ENCODE data around the gene EFNA3. TPM values are rescaled to one million over a fixed set of nuclear protein-coding genes. Genes with fewer than 3 reads are reported as not detected.

The EFNA3 gene
- total RNA-seq, 1 donor from 2014 or later, result 10.9 TPM

GRCh38 chr1:155133799-155134281 is 55.2 kb downstream of the EFNA3 start:
- DNase-seq, result no peak

GRCh38 chr1:155134322-155134721 is 55.7 kb downstream of the EFNA3 start:
- DNase-seq, result no peak

- DNase-seq, result peak; percentile 67
Measured at GRCh38 chr1:155134880-155135414, 56.3 kb downstream of the EFNA3 start.

GRCh38 chr1:155135415-155136028 is 56.9 kb downstream of the EFNA3 start, which contains the start of gene SLC50A1:
TSS of gene SLC50A1 (plus strand) at chr1:155135852. CDS start at chr1:155135912, 60 bp downstream.
- peak; percentile 93 for DNase-seq

GRCh38 chr1:155136748-155137147 is 58.1 kb downstream of the EFNA3 start:
- DNase-seq, result no peak

Small RNA genes lying within 50 kb of the gene (small RNA-seq; reads per million reads assigned to genes)
- not detected for gene RF00019 (ENCODE audit: low replicate concordance)

Other genes with a start within 250 kb of the EFNA3 start
- gene KCNN3, start 208.6 kb upstream of the EFNA3 start, total RNA-seq, result 0.99 TPM
- gene PMVK, start 142.1 kb upstream of the EFNA3 start, total RNA-seq, result 18.9 TPM
- 61.8 TPM for gene PBXIP1, start 122.7 kb upstream of the EFNA3 start, total RNA-seq
- gene PYGO2, start 117.1 kb upstream of the EFNA3 start, total RNA-seq, result 14.6 TPM
- gene SHC1, start 108.1 kb upstream of the EFNA3 start, total RNA-seq, result 42.9 TPM
- 43.1 TPM for gene CKS1B, start 104.2 kb upstream of the EFNA3 start, total RNA-seq
- 13.2 TPM for gene FLAD1, start 95.5 kb upstream of the EFNA3 start, total RNA-seq
- not detected for gene LENEP, start 85.3 kb upstream of the EFNA3 start, total RNA-seq
- gene ZBTB7B, start 76.0 kb upstream of the EFNA3 start, total RNA-seq, result 25.5 TPM
- 0.49 TPM for gene DCST2, start 45.1 kb upstream of the EFNA3 start, total RNA-seq
- gene DCST1, start 45.0 kb upstream of the EFNA3 start, total RNA-seq, result 0.10 TPM
- gene ADAM15, start 27.5 kb upstream of the EFNA3 start, total RNA-seq, result 46.0 TPM
- gene EFNA4, start 15.1 kb upstream of the EFNA3 start, total RNA-seq, result 9.0 TPM
- gene EFNA1, start 49.0 kb downstream of the EFNA3 start, total RNA-seq, result 45.1 TPM
- gene SLC50A1, start 57.0 kb downstream of the EFNA3 start, total RNA-seq, result 18.5 TPM
- 10.0 TPM for gene DPM3, start 61.7 kb downstream of the EFNA3 start, total RNA-seq
- 67.5 TPM for gene KRTCAP2, start 94.5 kb downstream of the EFNA3 start, total RNA-seq
- 0.20 TPM for gene TRIM46, start 95.0 kb downstream of the EFNA3 start, total RNA-seq
- 32.5 TPM for gene THBS3, start 129.1 kb downstream of the EFNA3 start, total RNA-seq
- 19.1 TPM for gene MTX1, start 129.9 kb downstream of the EFNA3 start, total RNA-seq
- 4.5 TPM for gene ENTREP3, start 176.6 kb downstream of the EFNA3 start, total RNA-seq
- 23.7 TPM for gene SCAMP3, start 183.5 kb downstream of the EFNA3 start, total RNA-seq
- gene CLK2, start 194.7 kb downstream of the EFNA3 start, total RNA-seq, result 28.8 TPM
- 1.7 TPM for gene HCN3, start 198.6 kb downstream of the EFNA3 start, total RNA-seq
- gene PKLR, start 222.6 kb downstream of the EFNA3 start, total RNA-seq, result 0.20 TPM
- 139 TPM for gene FDPS, start 230.0 kb downstream of the EFNA3 start, total RNA-seq
- gene RUSC1, start 242.1 kb downstream of the EFNA3 start, total RNA-seq, result 15.0 TPM

Measured in skin of body (tissue), 3 donors.